Testis (tissue), 2 donors: Measurements from ENCODE around the gene NLGN1.

Source experiments
- POLR2A ChIP-seq: fragments of 450-650 bp; IDR thresholded peaks from one replicate; pipeline ENCODE4 v1.6.1; 2017; ENCODE audit warnings: antibody characterized with exemption, mild to moderate bottlenecking, moderate library complexity
- TF ChIP-seq, protein P1 (sequence below), 3 experiments: fragments of 450-650 bp in 2 of 3; fragments of 200-600 bp in 1 of 3; sonication (generic) in 1 of 3; IDR thresholded peaks; one replicate each; pipeline ENCODE4 v1.5.1; 2016 to 2019; ENCODE audit warnings: antibody characterized with exemption in 3 of 3, mild to moderate bottlenecking in 2 of 3, moderate library complexity in 1 of 3

DNA sequence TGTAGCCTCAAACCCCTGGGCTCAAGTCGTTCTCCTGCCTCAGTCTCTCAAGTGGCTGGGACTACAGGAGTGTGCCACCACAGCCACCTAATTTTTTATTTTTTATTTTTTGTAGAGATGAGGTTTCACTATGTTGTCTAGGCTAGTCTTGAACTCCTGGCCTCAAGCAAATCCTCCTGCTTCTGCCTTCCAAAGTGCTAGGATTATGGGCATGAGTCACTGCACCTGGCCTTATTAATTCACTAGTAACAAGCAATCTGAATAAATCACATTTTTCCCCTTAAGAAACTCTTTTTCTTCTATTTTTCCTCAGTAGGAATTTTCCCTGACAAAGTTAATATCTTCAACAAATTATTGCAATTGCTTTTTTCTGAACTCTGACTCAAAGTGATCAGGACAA is 336.9 kb downstream of the NLGN1 start:
- TF ChIP-seq, protein P1, sequence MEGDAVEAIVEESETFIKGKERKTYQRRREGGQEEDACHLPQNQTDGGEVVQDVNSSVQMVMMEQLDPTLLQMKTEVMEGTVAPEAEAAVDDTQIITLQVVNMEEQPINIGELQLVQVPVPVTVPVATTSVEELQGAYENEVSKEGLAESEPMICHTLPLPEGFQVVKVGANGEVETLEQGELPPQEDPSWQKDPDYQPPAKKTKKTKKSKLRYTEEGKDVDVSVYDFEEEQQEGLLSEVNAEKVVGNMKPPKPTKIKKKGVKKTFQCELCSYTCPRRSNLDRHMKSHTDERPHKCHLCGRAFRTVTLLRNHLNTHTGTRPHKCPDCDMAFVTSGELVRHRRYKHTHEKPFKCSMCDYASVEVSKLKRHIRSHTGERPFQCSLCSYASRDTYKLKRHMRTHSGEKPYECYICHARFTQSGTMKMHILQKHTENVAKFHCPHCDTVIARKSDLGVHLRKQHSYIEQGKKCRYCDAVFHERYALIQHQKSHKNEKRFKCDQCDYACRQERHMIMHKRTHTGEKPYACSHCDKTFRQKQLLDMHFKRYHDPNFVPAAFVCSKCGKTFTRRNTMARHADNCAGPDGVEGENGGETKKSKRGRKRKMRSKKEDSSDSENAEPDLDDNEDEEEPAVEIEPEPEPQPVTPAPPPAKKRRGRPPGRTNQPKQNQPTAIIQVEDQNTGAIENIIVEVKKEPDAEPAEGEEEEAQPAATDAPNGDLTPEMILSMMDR (IDR thresholded peaks at IDR 0.05): no peak
- no peak for TF ChIP-seq POLR2A
